HepG2 (cell line): ENCODE results near the gene TNRC18.

Source experiments
- EP300 ChIP-seq, 3 experiments: sonication (generic) in 1 of 3; formaldehyde crosslinking in 1 of 3; IDR thresholded peaks; 2 replicates each; pipeline versions ENCODE4 v1.5.1 to v1.6.1; 2011 to 2020; ENCODE audit warnings: low read depth in 2 of 3, low read length in 2 of 3, borderline replicate concordance in 1 of 3, improper control_type of control experiment in 1 of 3, mild to moderate bottlenecking in 1 of 3, missing genetic modification reagents in 1 of 3, moderate library complexity in 1 of 3
- MLLT10 ChIP-seq: sonication (generic); formaldehyde crosslinking; IDR thresholded peaks from 2 replicates; pipeline ENCODE4 v1.4.0; 2020; ENCODE audit warnings: missing genetic modification reagents
- NCOA5 ChIP-seq: sonication (generic); formaldehyde crosslinking; IDR thresholded peaks from 2 replicates; pipeline ENCODE4 v1.4.0; 2020; ENCODE audit warnings: missing genetic modification reagents
- ZFP37 ChIP-seq: sonication (generic); formaldehyde crosslinking; IDR thresholded peaks from 2 replicates; pipeline ENCODE4 v1.4.0; 2020; ENCODE audit warnings: missing genetic modification reagents, borderline replicate concordance
- ZNF280D ChIP-seq: sonication (generic); formaldehyde crosslinking; IDR thresholded peaks from 2 replicates; pipeline ENCODE4 v1.5.1; 2020; ENCODE audit warnings: mild to moderate bottlenecking, missing genetic modification reagents
- ZNF44 ChIP-seq: sonication (generic); formaldehyde crosslinking; IDR thresholded peaks from 2 replicates; pipeline ENCODE4 v1.5.1; 2020; ENCODE audit warnings: mild to moderate bottlenecking, missing genetic modification reagents

- no peak for TF ChIP-seq ZNF44
- TF ChIP-seq NCOA5 (CRISPR knock-in tag): no peak
- TF ChIP-seq MLLT10 (CRISPR knock-in tag): no peak
- TF ChIP-seq ZFP37 (CRISPR knock-in tag): no peak
- TF ChIP-seq EP300 (IDR thresholded peaks at IDR 0.05; ENCODE audit: low read depth in 2 of 2, low read length in 2 of 2): no peak
- TF ChIP-seq EP300 (CRISPR knock-in tag; IDR thresholded peaks at IDR 0.05; ENCODE audit: borderline replicate concordance): no peak
- no peak for TF ChIP-seq ZNF280D
Observed at GRCh38 chr7:5456409-5456808, 32.8 kb upstream of the TNRC18 start.
